DMS53 treated with DMSO at 0.1 percent for 48 hours (cell line): Measurements from ENCODE around the gene PACSIN2.
"Not testable (repeated sequence)": the region's sequence is repeated elsewhere in the genome, so short reads cannot be mapped to it uniquely, and the experiment has no call there.

Source experiments
- DNase-seq: peaks from one replicate; lab custom pipeline; 2025; ENCODE audit not compliant: unreplicated experiment; lab: John Stamatoyannopoulos, UW

Gene PACSIN2

GRCh38 chr22:42928969-42929837 lies 85.7 kb downstream of the PACSIN2 start:
- DNase-seq, result no peak

DNA sequence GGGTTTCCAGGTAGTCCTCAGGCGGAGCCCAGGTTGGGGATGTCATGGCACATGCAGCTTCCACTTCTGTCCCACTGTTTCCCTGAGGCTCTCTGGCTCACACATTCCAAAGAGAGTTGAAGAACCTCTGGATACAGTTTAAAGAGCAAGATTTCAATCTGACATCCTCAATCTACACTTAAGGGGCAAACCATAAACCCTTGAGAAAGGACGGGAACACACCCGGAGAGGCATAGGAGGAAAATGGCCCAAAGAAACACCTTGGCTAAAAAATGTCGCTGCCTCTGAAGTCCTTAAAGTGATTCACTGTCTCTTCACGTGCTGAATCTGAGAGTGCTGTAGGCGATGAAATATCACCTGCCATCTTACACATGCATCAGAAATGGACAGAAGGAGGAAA lies 87.0 kb downstream of the PACSIN2 start:
- DNase-seq, result no peak

DNA sequence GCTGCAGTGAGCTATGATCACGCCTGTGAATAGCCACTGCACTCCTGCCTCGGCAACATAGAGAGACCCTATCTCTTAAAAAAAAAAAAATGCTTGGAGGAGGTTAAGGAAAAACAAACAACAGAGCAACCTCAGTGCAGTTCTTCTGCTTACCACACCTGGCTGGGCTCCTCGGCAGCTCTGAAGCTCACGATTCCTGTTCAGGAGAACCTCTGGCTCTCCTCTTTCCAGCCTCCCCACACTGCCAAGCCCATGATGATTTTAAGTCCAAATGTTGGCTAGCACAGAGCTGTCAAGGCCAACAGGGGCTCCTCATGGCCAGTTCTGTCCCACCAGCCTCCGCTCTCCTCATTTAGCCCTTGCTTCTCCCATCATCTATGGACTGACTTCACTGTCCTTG lies 88.2 kb downstream of the PACSIN2 start:
- DNase-seq, result no peak

DNA sequence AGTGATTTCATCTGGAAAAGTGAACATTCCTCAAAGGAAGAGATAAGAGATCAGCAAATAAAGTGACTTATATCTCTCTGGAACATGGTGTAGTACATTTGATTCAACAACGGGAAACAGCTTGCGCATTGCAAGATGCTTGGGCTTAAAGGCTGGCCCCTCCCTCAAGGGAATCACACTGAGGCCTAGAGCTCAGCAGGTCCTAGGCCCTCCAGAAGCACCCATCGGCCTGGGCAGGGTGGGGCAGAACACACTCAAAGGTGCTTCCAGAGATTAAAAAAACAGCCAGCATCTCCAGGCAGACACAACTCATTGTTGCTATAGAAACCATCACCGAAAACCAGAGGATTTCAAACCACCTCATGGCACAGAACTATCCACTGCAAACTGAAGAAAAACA lies 88.8 kb downstream of the PACSIN2 start:
- DNase-seq, result no peak

DNA sequence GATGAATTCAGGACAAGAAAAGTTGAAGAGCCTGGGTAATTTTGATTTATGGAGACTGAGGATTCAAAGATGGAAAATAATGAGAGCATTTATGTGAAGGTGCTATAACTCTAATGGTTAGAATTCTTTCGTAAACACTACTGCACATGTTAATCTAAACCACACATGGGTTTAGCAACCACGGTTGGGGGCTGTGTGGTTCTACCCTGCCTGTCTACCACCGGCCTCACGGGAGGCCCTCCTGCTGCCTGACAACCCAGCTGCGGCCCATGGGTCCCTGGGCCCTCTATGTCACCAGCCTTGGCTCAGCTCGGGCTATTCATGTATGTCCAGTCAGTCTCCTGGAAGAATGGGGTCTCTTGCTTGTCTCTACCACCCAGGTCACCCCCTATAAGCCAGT lies 89.4 kb downstream of the PACSIN2 start:
- DNase-seq, result no peak

GRCh38 chr22:42925031-42925430 lies 89.9 kb downstream of the PACSIN2 start:
- DNase-seq, result not testable (repeated sequence)

GRCh38 chr22:42924436-42924835 lies 90.5 kb downstream of the PACSIN2 start:
- DNase-seq, result no peak

GRCh38 chr22:42922374-42923191 lies 92.4 kb downstream of the PACSIN2 start:
- DNase-seq, result no peak

- no peak for DNase-seq
These were observed 94.7 kb downstream of the PACSIN2 start for GRCh38 chr22:42920101-42920820.

GRCh38 chr22:42919199-42919598 lies 95.8 kb downstream of the PACSIN2 start:
- no peak for DNase-seq

DNA sequence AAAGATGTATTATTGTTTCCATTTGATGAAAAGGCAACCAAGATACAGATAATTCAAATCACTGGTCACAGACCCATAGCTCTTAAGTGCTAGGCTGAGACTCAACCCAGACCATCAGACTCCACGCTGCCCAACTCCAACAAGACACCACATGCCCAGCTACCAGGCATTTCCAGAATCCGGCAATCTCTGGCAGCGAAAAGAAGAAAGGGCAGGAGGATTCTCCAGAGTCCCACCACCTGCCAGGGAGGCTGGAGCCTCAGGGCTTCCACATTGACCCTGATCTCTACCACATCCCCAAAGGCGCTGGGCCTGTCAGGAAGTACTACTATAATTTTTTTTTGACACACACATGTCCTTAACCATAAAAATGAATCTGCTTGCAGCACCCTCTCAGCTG lies 96.4 kb downstream of the PACSIN2 start:
- no peak for DNase-seq

GRCh38 chr22:42917358-42917757 lies 97.6 kb downstream of the PACSIN2 start:
- not testable (repeated sequence) for DNase-seq

DNA sequence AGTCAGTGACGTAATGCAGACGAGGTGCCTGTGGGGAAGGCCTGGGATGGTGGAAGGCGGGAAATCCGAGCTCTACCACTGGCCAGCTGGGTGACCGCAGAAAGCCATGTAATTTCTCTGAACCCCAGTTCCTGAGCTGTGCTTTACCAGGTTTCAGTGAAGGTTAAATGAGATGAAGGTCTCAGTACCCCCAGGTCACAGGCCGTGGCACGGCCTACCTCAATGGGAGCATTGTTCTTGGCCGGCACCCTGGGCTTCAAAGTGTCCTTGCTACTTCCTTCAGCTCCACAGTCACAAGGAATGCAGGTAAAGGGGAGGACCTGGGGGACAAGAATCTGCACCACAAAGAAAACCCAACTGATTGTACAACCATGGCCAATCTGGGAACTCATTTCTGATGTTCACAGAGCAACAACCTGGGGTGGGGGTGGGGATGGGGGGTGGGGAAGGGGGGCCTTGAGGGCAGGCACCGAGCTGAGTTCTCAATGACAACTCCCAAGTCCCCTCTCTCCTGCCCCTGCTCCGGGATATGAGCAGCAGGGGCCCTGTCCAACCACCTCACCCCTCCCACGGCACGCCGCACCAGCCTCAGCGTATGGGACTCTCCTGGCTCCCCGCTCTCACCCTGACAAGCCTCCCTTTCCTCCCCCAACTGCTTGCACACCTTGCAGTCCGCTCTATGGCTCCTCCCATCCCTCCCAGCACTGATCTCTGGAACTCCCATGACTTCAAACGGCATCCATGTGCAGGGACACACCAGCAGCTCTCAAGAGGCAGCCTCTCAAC lies 98.8 kb downstream of the PACSIN2 start:
- DNase-seq, result no peak

GRCh38 chr22:42914511-42915076 lies 100.4 kb downstream of the PACSIN2 start:
- DNase-seq, result no peak

DNA sequence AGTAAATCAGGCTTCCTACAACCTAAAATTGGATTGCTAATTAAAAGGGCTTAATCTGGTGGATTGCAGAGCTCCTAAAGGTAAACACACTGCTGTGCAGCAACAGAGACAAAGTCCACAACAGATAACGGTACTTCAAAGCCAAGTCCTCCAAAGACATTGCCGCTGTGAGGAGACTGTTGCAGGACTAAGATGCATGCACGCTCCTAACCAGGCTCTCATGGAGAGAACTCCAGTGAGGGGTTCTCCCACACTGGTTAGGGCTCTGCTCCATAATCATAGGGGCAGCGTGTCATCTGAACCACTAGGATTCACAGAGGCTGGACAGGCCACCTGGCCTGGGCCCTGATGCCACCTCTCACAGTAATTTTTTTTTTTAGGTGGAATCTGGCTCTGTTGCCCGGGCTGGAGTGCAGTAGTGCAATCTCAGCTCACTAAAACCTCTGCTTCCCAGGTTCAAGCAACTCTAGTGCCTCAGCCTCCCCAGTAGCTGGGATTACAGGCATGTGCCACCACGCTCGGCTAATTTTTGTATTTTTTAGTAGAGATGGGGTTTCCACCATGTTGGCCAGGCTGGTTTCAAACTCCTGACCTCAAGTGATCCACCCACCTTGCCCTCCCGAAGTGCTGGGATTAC lies 101.0 kb downstream of the PACSIN2 start:
- DNase-seq, result no peak

GRCh38 chr22:42912059-42912458 lies 102.9 kb downstream of the PACSIN2 start:
- DNase-seq, result no peak

- DNase-seq, result no peak
These were observed 104.6 kb downstream of the PACSIN2 start for GRCh38 chr22:42910221-42910942.

DNA sequence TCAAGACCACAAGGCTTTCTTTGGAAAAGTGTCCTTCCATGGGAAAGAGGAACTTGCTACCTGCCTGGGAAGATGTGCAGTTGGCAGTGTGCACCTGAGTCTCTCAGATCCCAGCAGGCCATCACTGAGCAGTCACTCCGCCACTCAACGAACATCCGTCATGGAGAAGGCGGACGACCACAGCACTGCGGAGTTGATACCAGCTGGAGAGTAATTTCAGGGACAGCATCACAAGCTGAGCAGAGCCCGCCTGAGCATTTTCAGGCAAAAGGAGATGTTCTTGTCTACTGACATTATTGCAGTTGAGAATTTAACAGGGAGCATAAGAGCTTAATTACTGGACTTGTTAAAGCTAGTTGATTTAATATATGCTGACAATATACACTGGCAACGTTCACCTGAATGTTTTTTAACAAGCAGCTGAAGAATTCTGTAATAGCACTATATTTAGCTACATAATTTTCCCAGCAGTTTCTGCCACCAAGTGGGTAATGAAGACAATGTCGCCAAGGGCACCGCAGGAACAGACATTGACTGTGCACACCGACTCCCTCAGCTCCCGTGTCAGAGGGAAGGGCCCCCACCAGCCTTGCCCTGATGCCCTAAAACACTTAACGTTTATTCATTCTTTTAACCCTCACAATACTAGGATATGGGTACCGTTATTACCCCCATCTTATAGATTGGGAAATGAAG lies 105.4 kb downstream of the PACSIN2 start:
- DNase-seq, result no peak

- no peak for DNase-seq
These were observed 106.6 kb downstream of the PACSIN2 start for GRCh38 chr22:42908374-42908746.
